Measurements from ENCODE around the gene TGM2. TPM values are rescaled to one million over a fixed set of nuclear protein-coding genes. Genes with fewer than 3 reads are reported as not detected.
A peak's percentile ranks its signal among the peaks of the same experiment; 100 is the strongest.

The TGM2 gene
- total RNA-seq, 1 donor from 2014 or later, result 5.5 TPM

GRCh38 chr20:38112261-38112929 lies 52.7 kb downstream of the TGM2 start:
- no peak for FAIRE-seq
- no peak for DNase-seq (ENCODE audit: low read depth)
- H3K4me3 ChIP-seq (ENCODE audit: low read depth, low read length), result no peak overlapping the region

GRCh38 chr20:38111366-38112232 lies 53.5 kb downstream of the TGM2 start:
- DNase-seq (ENCODE audit: low read depth) (no peak), FAIRE-seq (no peak)
- Histone ChIP-seq H3K27me3 (ENCODE audit: control insufficient read depth, insufficient read depth, low read length) (no peaks in the 10 kb centered on the region), H3K36me3 (ENCODE audit: control insufficient read depth, insufficient read depth, low read length) (no peaks in the 10 kb centered on the region), H3K4me3 (ENCODE audit: low read depth, low read length) (no peak overlapping the region)
- TF ChIP-seq, protein P1, sequence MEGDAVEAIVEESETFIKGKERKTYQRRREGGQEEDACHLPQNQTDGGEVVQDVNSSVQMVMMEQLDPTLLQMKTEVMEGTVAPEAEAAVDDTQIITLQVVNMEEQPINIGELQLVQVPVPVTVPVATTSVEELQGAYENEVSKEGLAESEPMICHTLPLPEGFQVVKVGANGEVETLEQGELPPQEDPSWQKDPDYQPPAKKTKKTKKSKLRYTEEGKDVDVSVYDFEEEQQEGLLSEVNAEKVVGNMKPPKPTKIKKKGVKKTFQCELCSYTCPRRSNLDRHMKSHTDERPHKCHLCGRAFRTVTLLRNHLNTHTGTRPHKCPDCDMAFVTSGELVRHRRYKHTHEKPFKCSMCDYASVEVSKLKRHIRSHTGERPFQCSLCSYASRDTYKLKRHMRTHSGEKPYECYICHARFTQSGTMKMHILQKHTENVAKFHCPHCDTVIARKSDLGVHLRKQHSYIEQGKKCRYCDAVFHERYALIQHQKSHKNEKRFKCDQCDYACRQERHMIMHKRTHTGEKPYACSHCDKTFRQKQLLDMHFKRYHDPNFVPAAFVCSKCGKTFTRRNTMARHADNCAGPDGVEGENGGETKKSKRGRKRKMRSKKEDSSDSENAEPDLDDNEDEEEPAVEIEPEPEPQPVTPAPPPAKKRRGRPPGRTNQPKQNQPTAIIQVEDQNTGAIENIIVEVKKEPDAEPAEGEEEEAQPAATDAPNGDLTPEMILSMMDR (IDR thresholded peaks at IDR 0.05; ENCODE audit: insufficient read depth, low read length, severe bottlenecking), result no peak

More at GRCh38 chr20:38112261-38112929, 52.7 kb downstream of the TGM2 start:
- Histone ChIP-seq H3K27me3 (ENCODE audit: control insufficient read depth, insufficient read depth, low read length) (no peaks in the 10 kb centered on the region), H3K36me3 (ENCODE audit: control insufficient read depth, insufficient read depth, low read length) (no peaks in the 10 kb centered on the region)
- TF ChIP-seq, protein P1 (IDR thresholded peaks at IDR 0.05; ENCODE audit: insufficient read depth, low read length, severe bottlenecking), result no peak

GRCh38 chr20:38110525-38111178 lies 54.4 kb downstream of the TGM2 start:
- Histone ChIP-seq H3K36me3 (ENCODE audit: control insufficient read depth, insufficient read depth, low read length) (no peaks in the 10 kb centered on the region), H3K27me3 (ENCODE audit: control insufficient read depth, insufficient read depth, low read length) (no peaks in the 10 kb centered on the region), H3K4me3 (ENCODE audit: low read depth, low read length) (no peak overlapping the region)
- TF ChIP-seq, protein P1 (IDR thresholded peaks at IDR 0.05; ENCODE audit: insufficient read depth, low read length, severe bottlenecking), result no peak
- DNase-seq (ENCODE audit: low read depth), result no peak
- no peak for FAIRE-seq

GRCh38 chr20:38109591-38110524 lies 55.2 kb downstream of the TGM2 start:
- TF ChIP-seq, protein P1 (IDR thresholded peaks at IDR 0.05; ENCODE audit: insufficient read depth, low read length, severe bottlenecking), result no peak
- H3K4me3 ChIP-seq (ENCODE audit: low read depth, low read length), result no peak overlapping the region
- no peaks in the 10 kb centered on the region for H3K27me3 ChIP-seq (ENCODE audit: control insufficient read depth, insufficient read depth, low read length)
- H3K36me3 ChIP-seq (ENCODE audit: control insufficient read depth, insufficient read depth, low read length), result no peaks in the 10 kb centered on the region
- peak; percentile 87 for DNase-seq (ENCODE audit: low read depth)
- no peak for FAIRE-seq

DNA sequence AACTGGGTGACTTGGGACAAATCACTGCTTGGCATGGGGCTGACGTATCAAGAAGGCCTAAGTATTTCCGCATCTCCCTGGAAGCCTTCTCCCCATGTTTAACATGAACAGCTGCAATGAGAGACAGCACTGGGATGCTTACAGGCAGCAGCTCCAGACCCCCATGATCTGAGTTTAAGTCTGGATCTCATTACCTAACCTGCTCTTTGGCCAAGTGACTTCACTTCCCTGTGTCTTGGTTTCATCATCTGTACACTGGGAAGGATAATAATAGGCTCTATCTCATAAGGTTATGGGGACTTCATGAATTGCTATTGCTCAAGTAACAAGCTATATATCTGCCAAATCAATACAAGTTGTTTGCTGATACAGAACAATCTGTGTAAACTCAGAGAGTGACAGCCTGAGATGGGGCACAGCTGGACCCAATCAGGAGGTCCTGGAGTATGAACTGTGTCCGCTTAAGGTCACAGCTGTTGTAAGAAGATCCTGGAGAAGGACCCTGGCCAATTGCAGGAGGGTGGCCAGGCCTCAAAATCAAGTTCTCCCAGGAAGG lies 56.0 kb downstream of the TGM2 start:
- TF ChIP-seq, protein P1 (IDR thresholded peaks at IDR 0.05; ENCODE audit: insufficient read depth, low read length, severe bottlenecking), result no peak
- DNase-seq (ENCODE audit: low read depth) (no peak), FAIRE-seq (no peak)
- no peak overlapping the region for H3K4me3 ChIP-seq (ENCODE audit: low read depth, low read length)
- no peaks in the 10 kb centered on the region for H3K27me3 ChIP-seq (ENCODE audit: control insufficient read depth, insufficient read depth, low read length)
- no peaks in the 10 kb centered on the region for H3K36me3 ChIP-seq (ENCODE audit: control insufficient read depth, insufficient read depth, low read length)

Data from bronchial epithelial cell (primary cell).